HepG2 (cell line): ENCODE results near the gene TRIM9.
A peak's percentile ranks its signal among the peaks of the same experiment; 100 is the strongest.

Experiments used
- ELF1 ChIP-seq: sonication (generic); formaldehyde crosslinking; IDR thresholded peaks from 2 replicates; pipeline ENCODE4 v1.4.0; 2020; ENCODE audit warnings: missing genetic modification reagents
- FOXA3 ChIP-seq: IDR thresholded peaks from 2 replicates; pipeline ENCODE4 v1.6.1; 2016; ENCODE audit warnings: missing genetic modification reagents, missing compliant biosample characterization
- JUN ChIP-seq: sonication (generic); formaldehyde crosslinking; IDR thresholded peaks from 2 replicates; pipeline ENCODE4 v1.4.0; 2020; ENCODE audit warnings: mild to moderate bottlenecking, missing genetic modification reagents
- MXD4 ChIP-seq: IDR thresholded peaks from 2 replicates; pipeline ENCODE4 v1.6.1; 2016; ENCODE audit warnings: mild to moderate bottlenecking, missing biosample characterization, missing genetic modification reagents
- PCBP2 ChIP-seq: fragments of 200-400 bp; formaldehyde crosslinking; optimal IDR thresholded peaks from 2 replicates; pipeline ENCODE3; 2018; ENCODE audit warnings: low read length, low read depth; ENCODE audit not compliant: poor library complexity, severe bottlenecking
- PITX1 ChIP-seq: sonication (generic); formaldehyde crosslinking; IDR thresholded peaks from 2 replicates; pipeline ENCODE4 v1.5.1; 2020; ENCODE audit warnings: mild to moderate bottlenecking, missing genetic modification reagents
- ZNF18 ChIP-seq: sonication (generic); formaldehyde crosslinking; IDR thresholded peaks from 2 replicates; pipeline ENCODE4 v1.8.0; 2022; ENCODE audit warnings: mild to moderate bottlenecking, missing genetic modification reagents; ENCODE audit not compliant: insufficient replicate concordance
- TF ChIP-seq, protein P1 (sequence below): sonication (generic); formaldehyde crosslinking; IDR thresholded peaks from 2 replicates; pipeline ENCODE4 v1.5.0; 2020; ENCODE audit warnings: mild to moderate bottlenecking, missing genetic modification reagents, borderline replicate concordance
- TF ChIP-seq, protein P2 (sequence below): sonication (generic); formaldehyde crosslinking; IDR thresholded peaks from 2 replicates; pipeline ENCODE4 v1.5.0; 2020; ENCODE audit warnings: mild to moderate bottlenecking, missing genetic modification reagents, moderate library complexity

DNA sequence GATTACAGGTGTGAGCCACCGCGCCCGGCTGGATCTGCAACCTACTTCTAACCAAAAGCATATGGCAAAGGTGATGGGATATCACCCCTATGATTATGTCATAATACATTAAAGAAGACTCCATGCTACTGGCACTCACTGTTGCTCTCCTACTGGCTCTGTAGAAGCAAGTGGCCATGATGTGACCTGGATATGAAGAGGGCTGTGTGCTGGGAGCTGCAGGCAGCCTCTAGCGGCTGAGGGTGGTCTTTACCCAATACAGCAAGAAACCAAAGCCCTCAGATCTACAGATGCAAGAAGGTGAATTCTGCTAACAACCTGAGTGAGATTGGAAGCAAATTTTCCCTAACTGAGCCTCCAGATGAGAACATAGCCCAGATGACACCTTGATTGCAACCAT is 34.2 kb upstream of the TRIM9 start:
- TF ChIP-seq JUN (CRISPR knock-in tag) (no peak), MXD4 (no peak), FOXA3 (CRISPR knock-in tag) (no peak), ZNF18 (no peak), PITX1 (no peak), PCBP2 (no peak), ELF1 (no peak)
- TF ChIP-seq, protein P1, sequence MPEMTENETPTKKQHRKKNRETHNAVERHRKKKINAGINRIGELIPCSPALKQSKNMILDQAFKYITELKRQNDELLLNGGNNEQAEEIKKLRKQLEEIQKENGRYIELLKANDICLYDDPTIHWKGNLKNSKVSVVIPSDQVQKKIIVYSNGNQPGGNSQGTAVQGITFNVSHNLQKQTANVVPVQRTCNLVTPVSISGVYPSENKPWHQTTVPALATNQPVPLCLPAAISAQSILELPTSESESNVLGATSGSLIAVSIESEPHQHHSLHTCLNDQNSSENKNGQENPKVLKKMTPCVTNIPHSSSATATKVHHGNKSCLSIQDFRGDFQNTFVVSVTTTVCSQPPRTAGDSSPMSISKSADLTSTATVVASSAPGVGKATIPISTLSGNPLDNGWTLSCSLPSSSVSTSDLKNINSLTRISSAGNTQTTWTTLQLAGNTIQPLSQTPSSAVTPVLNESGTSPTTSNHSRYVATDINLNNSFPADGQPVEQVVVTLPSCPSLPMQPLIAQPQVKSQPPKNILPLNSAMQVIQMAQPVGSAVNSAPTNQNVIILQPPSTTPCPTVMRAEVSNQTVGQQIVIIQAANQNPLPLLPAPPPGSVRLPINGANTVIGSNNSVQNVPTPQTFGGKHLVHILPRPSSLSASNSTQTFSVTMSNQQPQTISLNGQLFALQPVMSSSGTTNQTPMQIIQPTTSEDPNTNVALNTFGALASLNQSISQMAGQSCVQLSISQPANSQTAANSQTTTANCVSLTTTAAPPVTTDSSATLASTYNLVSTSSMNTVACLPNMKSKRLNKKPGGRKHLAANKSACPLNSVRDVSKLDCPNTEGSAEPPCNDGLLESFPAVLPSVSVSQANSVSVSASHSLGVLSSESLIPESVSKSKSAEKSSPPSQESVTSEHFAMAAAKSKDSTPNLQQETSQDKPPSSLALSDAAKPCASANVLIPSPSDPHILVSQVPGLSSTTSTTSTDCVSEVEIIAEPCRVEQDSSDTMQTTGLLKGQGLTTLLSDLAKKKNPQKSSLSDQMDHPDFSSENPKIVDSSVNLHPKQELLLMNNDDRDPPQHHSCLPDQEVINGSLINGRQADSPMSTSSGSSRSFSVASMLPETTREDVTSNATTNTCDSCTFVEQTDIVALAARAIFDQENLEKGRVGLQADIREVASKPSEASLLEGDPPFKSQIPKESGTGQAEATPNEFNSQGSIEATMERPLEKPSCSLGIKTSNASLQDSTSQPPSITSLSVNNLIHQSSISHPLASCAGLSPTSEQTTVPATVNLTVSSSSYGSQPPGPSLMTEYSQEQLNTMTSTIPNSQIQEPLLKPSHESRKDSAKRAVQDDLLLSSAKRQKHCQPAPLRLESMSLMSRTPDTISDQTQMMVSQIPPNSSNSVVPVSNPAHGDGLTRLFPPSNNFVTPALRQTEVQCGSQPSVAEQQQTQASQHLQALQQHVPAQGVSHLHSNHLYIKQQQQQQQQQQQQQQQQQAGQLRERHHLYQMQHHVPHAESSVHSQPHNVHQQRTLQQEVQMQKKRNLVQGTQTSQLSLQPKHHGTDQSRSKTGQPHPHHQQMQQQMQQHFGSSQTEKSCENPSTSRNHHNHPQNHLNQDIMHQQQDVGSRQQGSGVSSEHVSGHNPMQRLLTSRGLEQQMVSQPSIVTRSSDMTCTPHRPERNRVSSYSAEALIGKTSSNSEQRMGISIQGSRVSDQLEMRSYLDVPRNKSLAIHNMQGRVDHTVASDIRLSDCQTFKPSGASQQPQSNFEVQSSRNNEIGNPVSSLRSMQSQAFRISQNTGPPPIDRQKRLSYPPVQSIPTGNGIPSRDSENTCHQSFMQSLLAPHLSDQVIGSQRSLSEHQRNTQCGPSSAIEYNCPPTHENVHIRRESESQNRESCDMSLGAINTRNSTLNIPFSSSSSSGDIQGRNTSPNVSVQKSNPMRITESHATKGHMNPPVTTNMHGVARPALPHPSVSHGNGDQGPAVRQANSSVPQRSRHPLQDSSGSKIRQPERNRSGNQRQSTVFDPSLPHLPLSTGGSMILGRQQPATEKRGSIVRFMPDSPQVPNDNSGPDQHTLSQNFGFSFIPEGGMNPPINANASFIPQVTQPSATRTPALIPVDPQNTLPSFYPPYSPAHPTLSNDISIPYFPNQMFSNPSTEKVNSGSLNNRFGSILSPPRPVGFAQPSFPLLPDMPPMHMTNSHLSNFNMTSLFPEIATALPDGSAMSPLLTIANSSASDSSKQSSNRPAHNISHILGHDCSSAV, result no peak
- TF ChIP-seq, protein P2, sequence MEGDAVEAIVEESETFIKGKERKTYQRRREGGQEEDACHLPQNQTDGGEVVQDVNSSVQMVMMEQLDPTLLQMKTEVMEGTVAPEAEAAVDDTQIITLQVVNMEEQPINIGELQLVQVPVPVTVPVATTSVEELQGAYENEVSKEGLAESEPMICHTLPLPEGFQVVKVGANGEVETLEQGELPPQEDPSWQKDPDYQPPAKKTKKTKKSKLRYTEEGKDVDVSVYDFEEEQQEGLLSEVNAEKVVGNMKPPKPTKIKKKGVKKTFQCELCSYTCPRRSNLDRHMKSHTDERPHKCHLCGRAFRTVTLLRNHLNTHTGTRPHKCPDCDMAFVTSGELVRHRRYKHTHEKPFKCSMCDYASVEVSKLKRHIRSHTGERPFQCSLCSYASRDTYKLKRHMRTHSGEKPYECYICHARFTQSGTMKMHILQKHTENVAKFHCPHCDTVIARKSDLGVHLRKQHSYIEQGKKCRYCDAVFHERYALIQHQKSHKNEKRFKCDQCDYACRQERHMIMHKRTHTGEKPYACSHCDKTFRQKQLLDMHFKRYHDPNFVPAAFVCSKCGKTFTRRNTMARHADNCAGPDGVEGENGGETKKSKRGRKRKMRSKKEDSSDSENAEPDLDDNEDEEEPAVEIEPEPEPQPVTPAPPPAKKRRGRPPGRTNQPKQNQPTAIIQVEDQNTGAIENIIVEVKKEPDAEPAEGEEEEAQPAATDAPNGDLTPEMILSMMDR, result peak; percentile 42
